ENCODE data around the gene EIF2B2. TPM values are rescaled to one million over a fixed set of nuclear protein-coding genes. Genes with fewer than 3 reads are reported as not detected.

Gene EIF2B2
- total and polyA plus RNA-seq, 12 donors, result 20.6 to 90.9 (median 51.6) TPM

- WGBS, 4 donors, result 78 to 85% (median 84%) methylated on average over 4 of the region's 4 CpGs
- no peak overlapping the region for H3K27ac ChIP-seq
- H3K4me1 ChIP-seq (replicated peaks in 1 of 2), result peaks cover 28 to 49% of the 10 kb centered on the region in 2 donors
- no peaks in the 10 kb centered on the region for H3K9me3 ChIP-seq (replicated peaks in 1 of 3)
- H3K36me3 ChIP-seq (replicated peaks in 1 of 2), result peaks cover 0 to 58% of the 10 kb centered on the region in 2 donors
- no peak overlapping the region for H3K4me3 ChIP-seq
- no peak for DNase-seq
- no peaks in the 10 kb centered on the region for H3K27me3 ChIP-seq
- no peak for TF ChIP-seq POLR2A (IDR thresholded peaks at IDR 0.05)
- TF ChIP-seq CTCF (IDR thresholded peaks at IDR 0.05), result no peak
- intact Hi-C loops (cut with DNase I), result loop anchor here in 1 of 2 donors (10.0 kb wide), 2 partner anchors 56 to 64 kb away; partner anchors contain the start of genes ACYP1 and ZC2HC1C
Observed at GRCh38 chr14:75009176-75009575, 6.5 kb downstream of the EIF2B2 start.

GRCh38 chr14:75010472-75011093, 7.9 kb downstream of the EIF2B2 start:
- no peak overlapping the region for H3K4me3 ChIP-seq
- H3K36me3 ChIP-seq (replicated peaks in 1 of 2), result peaks cover 0 to 62% of the 10 kb centered on the region in 2 donors
- H3K4me1 ChIP-seq (replicated peaks in 1 of 2), result peaks cover 32 to 45% of the 10 kb centered on the region in 2 donors
- peak overlapping the region in 4 of 5 donors; percentile 33 to 61 (median 59) for H3K27ac ChIP-seq
- no peaks in the 10 kb centered on the region for H3K27me3 ChIP-seq
- no peak for TF ChIP-seq POLR2A (IDR thresholded peaks at IDR 0.05)
- no peak for TF ChIP-seq CTCF (IDR thresholded peaks at IDR 0.05)
- H3K9me3 ChIP-seq (replicated peaks in 1 of 3), result no peaks in the 10 kb centered on the region
- DNase-seq, result peak in 2 of 7 donors; percentile 13 to 24
- 92 to 100% (median 95%) methylated on average over 4 of the region's 4 CpGs for WGBS, 4 donors
- intact Hi-C loops (cut with DNase I), result no loop called here

- peak in 1 of 7 donors; percentile 15 for DNase-seq
- Histone ChIP-seq H3K27me3 (no peaks in the 10 kb centered on the region), H3K4me3 (no peak overlapping the region), H3K27ac (peak overlapping the region in 4 of 5 donors; percentile 33 to 61 (median 59)), H3K36me3 (replicated peaks in 1 of 2) (peaks cover 0 to 60% of the 10 kb centered on the region in 2 donors), H3K9me3 (replicated peaks in 1 of 3) (no peaks in the 10 kb centered on the region), H3K4me1 (replicated peaks in 1 of 2) (peaks cover 32 to 46% of the 10 kb centered on the region in 2 donors)
- intact Hi-C loops (cut with DNase I), result no loop called here
- 24 to 36% (median 31%) methylated on average over 4 of the region's 4 CpGs for WGBS, 4 donors
- no peak for TF ChIP-seq CTCF (IDR thresholded peaks at IDR 0.05)
- TF ChIP-seq POLR2A (IDR thresholded peaks at IDR 0.05), result no peak
Observed at GRCh38 chr14:75011356-75011994, 8.8 kb downstream of the EIF2B2 start.

GRCh38 chr14:75013290-75013689, 10.6 kb downstream of the EIF2B2 start:
- intact Hi-C loops (cut with DNase I), result no loop called here
- H3K27ac ChIP-seq, result peak overlapping the region in 3 of 5 donors; percentile 58 to 70 (median 67)
- H3K27me3 ChIP-seq, result no peaks in the 10 kb centered on the region
- peak; percentile 40 to 81 (median 70) for DNase-seq
- peaks cover 0 to 59% of the 10 kb centered on the region in 2 donors for H3K36me3 ChIP-seq (replicated peaks in 1 of 2)
- WGBS, 4 donors, result 36 to 50% (median 41%) methylated on average over 6 of the region's 6 CpGs
- H3K4me1 ChIP-seq (replicated peaks in 1 of 2), result peaks cover 32 to 46% of the 10 kb centered on the region in 2 donors
- H3K4me3 ChIP-seq, result no peak overlapping the region
- H3K9me3 ChIP-seq (replicated peaks in 1 of 3), result no peaks in the 10 kb centered on the region
- peak in 1 of 2 donors; percentile 25 for TF ChIP-seq POLR2A (IDR thresholded peaks at IDR 0.05)
- TF ChIP-seq CTCF (IDR thresholded peaks at IDR 0.05), result no peak

Data from adrenal gland (tissue), 12 donors.